Lower lobe of right lung (tissue), 2 donors: Measurements from ENCODE around the gene WDR45. TPM values are rescaled to one million over a fixed set of nuclear protein-coding genes. Genes with fewer than 3 reads are reported as not detected.

ENCODE experiments used
- ATAC-seq, 2 donors: fragments of 200-7000 bp; cut with Tn5 transposase; one replicate each; pipeline ENCODE4 v1.9.1; 2020 to 2022; ENCODE audit warnings: mild to moderate bottlenecking in 2 of 2, moderate library complexity in 2 of 2
- DNase-seq: peaks from one replicate; pipeline ENCODE4 v3.0.0-alpha.2; 2020
- H3K27ac ChIP-seq: fragments of 200-600 bp; one replicate; pipeline ENCODE4 v1.8.0; 2022
- H3K27me3 ChIP-seq: fragments of 200-600 bp; one replicate; pipeline ENCODE4 v1.8.0; 2022; ENCODE audit warnings: low read depth
- H3K36me3 ChIP-seq: fragments of 200-600 bp; one replicate; pipeline ENCODE4 v1.8.0; 2022; ENCODE audit warnings: mild to moderate bottlenecking
- H3K4me1 ChIP-seq: fragments of 200-600 bp; one replicate; pipeline ENCODE4 v1.8.0; 2022
- H3K4me3 ChIP-seq: fragments of 200-600 bp; one replicate; pipeline ENCODE4 v1.8.0; 2022; ENCODE audit warnings: mild to moderate bottlenecking
- H3K9me3 ChIP-seq: fragments of 200-600 bp; one replicate; pipeline ENCODE4 v1.8.0; 2022
- CTCF ChIP-seq: fragments of 200-600 bp; IDR thresholded peaks from one replicate; pipeline ENCODE4 v1.8.0; 2022; ENCODE audit warnings: antibody characterized with exemption, mild to moderate bottlenecking
- intact Hi-C: fragments of 100-400 bp; cut with DNase I; formaldehyde crosslinking; loops from one replicate; pipeline ENCODE4 v1.11.0; 2022
- total RNA-seq: library from RNA; stranded (reverse); fragmentation: NEBNext Ultra II Directional; extraction: Animal tissue kit (Norgen Biotek cat#: 25700); gene quantifications from one replicate; pipeline ENCODE4 v1.2.1, GENCODE V29; 2021
- donor health status: DM: no; HTN: yes; CAD: no; lungs with severe emphysema.

WDR45 gene
- total RNA-seq, 1 donor from 2014 or later, result 54.8 TPM

GRCh38 chrX:49063715-49064114 is 16.0 kb downstream of the WDR45 start:
- Histone ChIP-seq H3K27me3 (no peaks in the 10 kb centered on the region), H3K36me3 (peaks cover 4% of the 10 kb centered on the region), H3K4me1 (no peaks in the 10 kb centered on the region), H3K9me3 (no peaks in the 10 kb centered on the region), H3K27ac (no peak overlapping the region), H3K4me3 (no peak overlapping the region)
- no peak for TF ChIP-seq CTCF
- intact Hi-C loops, result no loop called here
- ATAC-seq, result no peak
- no peak for DNase-seq

- no peak overlapping the region for H3K27ac ChIP-seq
- no peaks in the 10 kb centered on the region for H3K4me1 ChIP-seq
- H3K9me3 ChIP-seq, result no peaks in the 10 kb centered on the region
- ATAC-seq, result no peak
- no peak for DNase-seq
- H3K27me3 ChIP-seq, result no peaks in the 10 kb centered on the region
- no peak overlapping the region for H3K4me3 ChIP-seq
- H3K36me3 ChIP-seq, result peaks cover 4% of the 10 kb centered on the region
- no peak for TF ChIP-seq CTCF
- intact Hi-C loops, result no loop called here
Observed at GRCh38 chrX:49061916-49062315, 17.8 kb downstream of the WDR45 start.

- no peak for TF ChIP-seq CTCF
- Histone ChIP-seq H3K36me3 (peaks cover 4% of the 10 kb centered on the region), H3K9me3 (no peaks in the 10 kb centered on the region), H3K4me3 (no peak overlapping the region), H3K27ac (no peak overlapping the region), H3K4me1 (no peaks in the 10 kb centered on the region), H3K27me3 (no peaks in the 10 kb centered on the region)
- intact Hi-C loops, result no loop called here
- ATAC-seq, result no peak
- no peak for DNase-seq
Observed at GRCh38 chrX:49061490-49061889, 18.2 kb downstream of the WDR45 start.

GRCh38 chrX:49060914-49061313 is 18.8 kb downstream of the WDR45 start:
- DNase-seq, result no peak
- Histone ChIP-seq H3K4me3 (no peak overlapping the region), H3K9me3 (no peaks in the 10 kb centered on the region), H3K36me3 (peaks cover 4% of the 10 kb centered on the region), H3K27me3 (no peaks in the 10 kb centered on the region), H3K4me1 (no peaks in the 10 kb centered on the region), H3K27ac (no peak overlapping the region)
- ATAC-seq, result no peak
- intact Hi-C loops, result no loop called here
- no peak for TF ChIP-seq CTCF

- Histone ChIP-seq H3K4me3 (peak overlapping the region; percentile 45), H3K27ac (peak overlapping the region; percentile 62), H3K4me1 (no peaks in the 10 kb centered on the region), H3K9me3 (no peaks in the 10 kb centered on the region), H3K36me3 (peaks cover 4% of the 10 kb centered on the region), H3K27me3 (no peaks in the 10 kb centered on the region)
- peak; percentile 54 to 65 for ATAC-seq
- TF ChIP-seq CTCF, result no peak
- intact Hi-C loops, result no loop called here
- no peak for DNase-seq
Observed at GRCh38 chrX:49059681-49060085, 20.0 kb downstream of the WDR45 start.

- intact Hi-C loops, result no loop called here
- Histone ChIP-seq H3K4me1 (no peaks in the 10 kb centered on the region), H3K9me3 (no peaks in the 10 kb centered on the region), H3K27me3 (no peaks in the 10 kb centered on the region), H3K36me3 (peaks cover 4% of the 10 kb centered on the region), H3K27ac (peak overlapping the region; percentile 62), H3K4me3 (peak overlapping the region; percentile 45)
- peak; percentile 34 to 46 for ATAC-seq
- no peak for TF ChIP-seq CTCF
- no peak for DNase-seq
Observed at GRCh38 chrX:49059201-49059600, 20.5 kb downstream of the WDR45 start.
